ENCODE results near the gene TMEM61. TPM values are rescaled to one million over a fixed set of nuclear protein-coding genes. Genes with fewer than 3 reads are reported as not detected.

TMEM61 gene
- total RNA-seq, 6 experiments from 2014 or later: 0.20 to 0.31 TPM; not detected in 4

GRCh38 chr1:55039342-55040082 lies 59.1 kb downstream of the TMEM61 start, which contains the start of gene PCSK9:
Gene PCSK9 (plus strand): TSS chr1:55039548. CDS start chr1:55039838, 290 bp downstream.
- Histone ChIP-seq H3K36me3 (peaks cover 0 to 14% (median 4%) of the 10 kb centered on the region in 4 donors), H3K27me3 (no peaks in the 10 kb centered on the region), H3K27ac (peak within 1 kb of the TSS; percentile 63 to 88 (median 88)), H3K4me1 (peaks cover 0 to 66% (median 31%) of the 10 kb centered on the region in 4 donors), H3K4me3 (peak within 1 kb of the TSS; percentile 53 to 72 (median 70)), H3K9me3 (no peaks in the 10 kb centered on the region)
- intact Hi-C loops (cut with DNase I): no loop called here
- ATAC-seq (peak; percentile 72 to 88 (median 84)), DNase-seq (peak; percentile 83 to 92 (median 91))
- 2% methylated on average over 24 of the region's 67 CpGs for WGBS (ENCODE audit: insufficient coverage, low coverage, low lambda C conversion rate, missing lambda C conversion rate)
- TF ChIP-seq POLR2A (IDR thresholded peaks at IDR 0.05): peak; percentile 81
- no peak for TF ChIP-seq CTCF (IDR thresholded peaks at IDR 0.05)

- DNase-seq: peak in 1 of 3 donors; percentile 57
- WGBS (ENCODE audit: insufficient coverage, low coverage, low lambda C conversion rate, missing lambda C conversion rate): 2% methylated on average over 13 of the region's 49 CpGs
- H3K9me3 ChIP-seq: no peaks in the 10 kb centered on the region
- peak overlapping the region; percentile 53 to 72 (median 70) for H3K4me3 ChIP-seq
- peaks cover 0 to 66% (median 26%) of the 10 kb centered on the region in 4 donors for H3K4me1 ChIP-seq
- TF ChIP-seq CTCF (IDR thresholded peaks at IDR 0.05): no peak
- no peak for TF ChIP-seq POLR2A (IDR thresholded peaks at IDR 0.05)
- intact Hi-C loops (cut with DNase I): no loop called here
- H3K36me3 ChIP-seq: peaks cover 0 to 21% (median 7%) of the 10 kb centered on the region in 4 donors
- H3K27ac ChIP-seq: peak overlapping the region; percentile 63 to 88 (median 88)
- H3K27me3 ChIP-seq: no peaks in the 10 kb centered on the region
- peak; percentile 6 to 19 (median 14) for ATAC-seq
These were observed 59.9 kb downstream of the TMEM61 start for GRCh38 chr1:55040083-55040932.

GRCh38 chr1:55040933-55041494 lies 60.6 kb downstream of the TMEM61 start:
- Histone ChIP-seq H3K27me3 (no peaks in the 10 kb centered on the region), H3K9me3 (no peaks in the 10 kb centered on the region), H3K36me3 (peaks cover 0 to 29% (median 9%) of the 10 kb centered on the region in 4 donors), H3K4me3 (peak overlapping the region; percentile 53 to 72 (median 70)), H3K4me1 (peaks cover 0 to 61% (median 24%) of the 10 kb centered on the region in 4 donors), H3K27ac (peak overlapping the region; percentile 63 to 88 (median 88))
- peak in 1 of 4 donors; percentile 7 for ATAC-seq
- no peak for TF ChIP-seq POLR2A (IDR thresholded peaks at IDR 0.05)
- no peak for TF ChIP-seq CTCF (IDR thresholded peaks at IDR 0.05)
- peak in 1 of 3 donors; percentile 46 for DNase-seq
- intact Hi-C loops (cut with DNase I): no loop called here
- WGBS (ENCODE audit: insufficient coverage, low coverage, low lambda C conversion rate, missing lambda C conversion rate): no CpG with 5 or more reads among the region's 5 CpGs

- ATAC-seq (no peak), DNase-seq (no peak)
- H3K27ac ChIP-seq: peak overlapping the region in 1 of 3 donors; percentile 88
- H3K4me3 ChIP-seq: peak overlapping the region; percentile 53 to 72 (median 70)
- intact Hi-C loops (cut with DNase I): no loop called here
- peaks cover 0 to 35% (median 9%) of the 10 kb centered on the region in 4 donors for H3K36me3 ChIP-seq
- TF ChIP-seq POLR2A (IDR thresholded peaks at IDR 0.05): no peak
- no peak for TF ChIP-seq CTCF (IDR thresholded peaks at IDR 0.05)
- WGBS (ENCODE audit: insufficient coverage, low coverage, low lambda C conversion rate, missing lambda C conversion rate): 72% methylated on average over 3 of the region's 3 CpGs
- H3K27me3 ChIP-seq: no peaks in the 10 kb centered on the region
- no peaks in the 10 kb centered on the region for H3K9me3 ChIP-seq
- peaks cover 0 to 56% (median 23%) of the 10 kb centered on the region in 4 donors for H3K4me1 ChIP-seq
These were observed 61.2 kb downstream of the TMEM61 start for GRCh38 chr1:55041613-55042012.

All from right lobe of liver (tissue), 6 donors.